Astrocyte of the hippocampus (primary cell): Measurements from ENCODE around the gene PREX1.
A peak's percentile ranks its signal among the peaks of the same experiment; 100 is the strongest.

Source experiments
- DNase-seq: peaks from one replicate; pipeline ENCODE4 v3.0.0; 2011; ENCODE audit warnings: low read depth, low spot score

PREX1 gene

DNA sequence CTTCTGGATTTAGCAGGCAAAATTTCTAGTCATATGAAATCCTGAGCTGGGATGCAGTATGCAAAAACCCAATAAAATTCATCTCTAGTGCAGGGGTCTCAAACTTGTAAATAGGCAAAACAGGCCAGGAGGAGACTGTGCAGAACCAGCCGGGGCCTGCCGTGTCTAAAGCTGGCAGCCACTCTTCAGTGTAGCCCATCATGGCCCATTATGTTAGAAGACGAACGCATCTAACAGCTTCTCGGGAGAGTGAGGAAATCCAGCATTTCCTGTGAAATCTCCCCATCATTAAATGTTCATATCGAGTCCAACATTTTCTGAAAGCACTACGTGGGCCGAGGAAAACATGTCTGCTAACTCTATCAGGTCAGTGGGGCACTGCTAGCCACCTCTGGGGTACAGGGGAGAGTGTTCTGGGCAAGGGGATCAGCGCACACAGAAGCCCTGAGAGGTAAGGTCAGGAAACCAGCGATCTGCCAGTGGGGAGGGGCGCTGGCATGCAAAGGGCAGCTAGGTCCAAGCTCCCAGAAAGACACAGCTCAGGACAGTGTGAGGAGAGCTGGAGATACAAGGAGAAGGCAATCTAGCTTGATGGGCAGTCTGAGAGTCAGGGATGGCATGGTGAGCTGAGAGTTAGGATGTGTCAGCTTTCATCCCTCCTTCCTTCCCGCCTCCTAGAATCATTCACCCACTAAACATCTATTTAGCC lies 144.2 kb downstream of the PREX1 start:
- no peak for DNase-seq

DNA sequence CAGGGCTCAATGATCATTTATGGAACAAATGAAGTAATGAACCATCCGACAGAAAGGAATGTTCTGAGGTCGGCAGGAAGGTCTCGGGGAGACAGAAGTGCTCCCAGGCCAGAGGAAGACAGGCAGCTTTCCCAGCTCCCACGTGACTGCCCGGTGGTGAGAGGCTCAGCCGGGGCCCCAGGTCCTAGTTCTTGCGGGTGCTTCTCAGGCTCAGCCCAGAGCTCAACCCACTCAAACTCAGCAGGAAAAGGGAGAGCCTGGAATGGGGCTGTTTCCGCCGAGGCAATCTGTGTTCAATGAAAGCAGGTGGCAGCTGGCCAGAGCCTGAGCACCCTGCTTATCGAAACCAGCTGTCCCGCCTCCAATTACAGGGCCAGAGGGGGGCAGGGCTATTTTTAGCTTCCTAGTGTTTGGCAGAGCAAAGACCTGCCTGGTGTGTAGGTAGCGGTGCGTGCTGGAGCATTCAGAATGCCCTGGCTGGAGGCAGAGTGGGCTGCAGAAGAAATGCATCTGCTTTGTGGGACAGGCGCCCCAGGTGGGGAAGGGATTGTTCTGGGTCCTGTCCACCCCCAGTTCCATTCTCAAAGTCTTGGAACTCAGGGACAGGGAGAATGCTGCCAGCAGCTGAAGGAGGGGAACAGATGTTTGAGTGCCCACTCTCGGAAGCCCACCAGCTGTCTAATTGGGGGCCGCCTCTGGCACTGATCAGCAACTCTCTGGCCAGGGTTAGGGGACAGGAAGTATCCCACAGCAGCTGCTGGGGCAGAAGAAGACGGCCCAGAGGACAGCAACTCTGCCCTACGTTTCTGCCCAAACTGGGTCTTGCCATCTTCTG lies 145.1 kb downstream of the PREX1 start:
- DNase-seq: peak; percentile 91

DNA sequence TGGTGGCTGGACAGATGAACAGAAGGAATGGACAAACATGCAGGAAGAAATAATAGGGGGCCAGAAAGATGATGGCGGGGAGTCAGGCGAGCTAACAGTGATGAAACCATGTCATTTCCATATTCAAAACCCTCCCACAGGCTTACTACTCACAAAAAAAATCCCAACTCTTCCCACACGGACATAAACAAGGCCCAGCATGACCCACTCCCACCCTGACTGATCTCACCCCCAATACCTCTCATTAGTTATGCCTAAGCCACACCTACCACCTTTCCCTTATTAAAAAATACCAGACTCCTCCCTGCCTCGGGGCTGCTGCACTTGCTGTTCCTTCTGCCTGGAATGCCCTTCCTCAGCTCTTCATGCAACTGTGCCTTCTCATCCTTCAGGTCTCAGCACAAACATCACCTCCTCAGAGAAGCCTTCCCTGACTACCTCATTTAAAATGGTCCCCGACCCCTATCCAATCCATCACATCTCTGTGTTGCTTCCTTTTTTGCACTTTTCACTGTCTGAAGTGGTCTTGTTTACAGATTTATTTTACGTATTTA lies 145.8 kb downstream of the PREX1 start:
- no peak for DNase-seq

DNA sequence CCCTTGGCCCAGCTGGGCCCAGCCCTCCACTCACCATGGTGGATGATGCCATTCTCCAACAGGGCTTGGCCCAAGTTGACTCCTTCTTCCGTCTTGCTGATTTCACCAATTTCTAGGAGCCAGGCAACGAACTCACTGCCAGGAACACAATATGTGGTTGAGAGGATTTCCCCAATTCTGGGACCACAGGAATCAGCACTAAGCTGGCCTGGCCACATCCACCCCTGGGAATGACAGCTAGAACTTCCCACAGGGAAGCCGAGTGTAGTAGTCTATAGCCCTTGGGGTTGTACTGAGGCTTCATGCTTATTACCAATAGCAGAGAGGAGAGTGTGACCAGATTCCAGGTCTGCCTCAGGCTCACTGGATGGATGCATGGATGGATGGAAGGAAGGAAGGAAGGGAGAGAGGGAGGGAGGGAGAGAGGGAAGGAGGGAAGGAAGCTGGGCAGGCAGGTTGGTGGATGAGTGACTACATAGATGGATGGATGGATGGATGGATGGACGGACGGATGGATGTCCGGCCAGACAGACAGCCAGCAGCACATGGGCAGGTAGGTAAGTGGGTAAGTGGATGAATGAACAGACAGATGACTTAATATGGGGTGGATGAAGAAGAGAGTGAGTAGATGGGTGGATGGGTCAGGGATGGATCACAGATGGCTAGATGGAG lies 146.5 kb downstream of the PREX1 start:
- DNase-seq: peak; percentile 63

DNA sequence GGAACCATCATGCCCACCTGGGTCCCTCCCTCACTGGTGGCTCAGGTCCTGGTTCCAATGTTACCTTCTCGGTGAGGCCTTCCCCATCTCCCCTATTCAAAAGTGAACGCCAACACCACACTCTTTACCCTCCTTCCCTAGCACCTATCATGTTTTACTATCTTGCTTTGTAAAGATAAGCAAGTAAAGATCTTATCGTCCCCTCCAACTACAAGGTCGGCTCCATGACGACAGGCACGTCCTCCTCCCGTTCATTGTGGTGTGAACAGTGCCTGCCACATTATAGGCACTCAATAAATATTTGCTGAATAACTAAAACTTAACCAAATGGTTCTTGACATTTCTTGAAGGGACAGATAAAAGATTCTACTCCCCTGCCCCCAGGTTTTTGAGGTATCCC lies 147.1 kb downstream of the PREX1 start:
- DNase-seq: no peak

DNA sequence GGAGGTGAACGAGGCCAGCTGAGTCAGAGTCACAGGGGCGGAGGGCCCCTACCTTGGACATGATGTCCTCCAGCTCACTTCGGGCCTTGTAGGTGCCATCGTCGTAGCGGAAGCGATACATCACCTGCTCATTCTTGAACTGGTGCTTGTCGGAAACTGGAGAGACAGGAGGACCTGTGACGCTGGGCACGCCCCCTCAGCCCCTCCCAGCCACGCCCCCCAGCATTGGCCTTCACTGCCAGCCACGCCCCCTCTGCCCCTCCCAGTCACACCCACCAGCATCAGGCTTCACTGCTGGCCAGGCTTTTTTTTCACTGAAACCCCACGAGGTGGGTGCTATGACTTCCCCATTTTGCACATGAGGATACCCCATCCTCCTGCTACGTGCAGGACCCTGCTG lies 148.2 kb downstream of the PREX1 start:
- DNase-seq: no peak

DNA sequence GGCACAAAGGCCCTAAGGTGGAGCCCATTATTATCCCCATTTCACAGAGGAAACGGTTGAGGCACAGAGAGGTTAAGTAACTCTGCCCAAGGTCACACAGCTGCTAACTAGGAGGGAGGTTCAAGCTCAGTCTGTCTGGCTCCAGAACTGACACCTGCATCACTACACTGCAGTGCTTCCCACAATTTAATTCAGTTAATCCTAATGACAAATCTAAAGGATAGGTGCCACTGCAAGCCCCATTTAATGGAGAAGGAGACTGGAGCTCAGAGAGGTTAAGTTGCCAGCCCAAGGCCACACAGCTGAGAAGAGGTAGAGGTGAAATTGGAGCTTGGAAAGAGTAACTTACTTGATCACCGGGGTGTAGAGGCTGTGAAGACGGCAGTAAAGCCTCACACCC lies 148.8 kb downstream of the PREX1 start:
- DNase-seq: no peak

DNA sequence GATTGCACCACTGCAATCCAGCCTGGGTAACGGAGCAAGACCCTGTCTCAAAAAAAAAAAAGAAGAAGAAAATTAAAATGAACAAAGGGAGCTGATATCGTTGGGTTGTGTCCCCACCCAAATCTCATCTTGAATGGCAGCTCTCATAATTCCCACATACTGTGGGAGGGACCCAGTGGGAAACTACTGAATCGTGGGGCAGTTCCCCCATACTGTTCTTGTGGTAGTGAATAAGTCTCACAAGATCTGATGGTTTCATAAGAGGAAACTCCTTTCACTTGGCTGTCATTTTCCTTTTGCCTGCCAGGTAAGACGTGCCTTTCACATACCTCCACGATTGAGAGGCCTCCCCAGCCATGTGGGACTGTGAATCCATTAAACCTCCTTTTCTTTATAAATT lies 149.4 kb downstream of the PREX1 start:
- no peak for DNase-seq

DNA sequence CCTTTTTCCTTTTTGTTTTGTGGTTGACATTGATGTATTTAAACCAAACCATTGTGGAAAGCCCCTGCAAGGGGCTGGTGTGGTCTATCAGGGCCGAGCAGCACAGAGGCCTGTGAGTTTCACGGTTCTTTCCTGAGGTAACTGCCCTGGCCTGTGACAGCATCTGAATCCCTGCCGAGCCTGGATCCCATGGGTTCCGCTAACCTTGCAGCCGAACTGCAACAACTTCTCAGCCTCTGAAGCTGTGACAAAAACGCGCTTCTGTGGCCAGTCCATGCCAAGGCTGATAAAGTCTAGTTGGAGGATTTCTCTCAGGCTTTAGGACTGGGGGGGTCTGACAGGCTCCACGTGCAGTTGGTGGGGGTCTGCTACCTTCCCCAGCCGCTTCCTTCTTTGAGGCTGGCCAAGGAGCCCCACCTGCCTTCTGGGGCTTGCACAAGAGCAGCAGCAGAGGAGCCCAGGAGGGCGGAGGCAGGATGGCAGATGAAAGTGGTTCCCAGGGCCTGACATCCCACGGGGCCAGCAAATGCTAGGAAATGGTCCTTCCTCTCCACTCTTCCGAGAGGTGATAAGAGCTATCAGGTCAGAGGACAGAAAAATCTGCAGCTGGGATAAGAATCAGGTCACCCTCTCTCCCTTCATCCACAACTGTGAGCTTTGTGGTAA lies 150.9 kb downstream of the PREX1 start:
- DNase-seq: no peak

DNA sequence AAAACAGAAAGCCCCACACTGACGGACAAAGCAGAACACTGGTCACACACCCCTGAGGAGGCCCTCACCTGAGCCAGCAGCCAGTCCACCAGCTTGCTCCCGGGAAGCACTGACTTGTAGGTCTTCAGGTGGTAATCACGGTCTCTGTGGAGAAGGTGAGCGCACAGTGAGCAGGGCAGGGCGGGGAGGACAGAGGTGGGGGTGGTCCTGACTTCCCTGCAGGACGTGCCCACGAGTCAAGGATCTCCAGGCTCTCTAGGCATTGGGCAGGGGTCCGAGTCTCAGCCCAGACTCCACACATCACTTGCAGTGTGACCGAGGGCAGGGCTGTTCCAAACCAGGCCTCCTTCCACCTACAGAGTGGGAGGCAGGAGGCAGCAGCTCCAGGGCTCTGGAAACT lies 151.7 kb downstream of the PREX1 start:
- DNase-seq: no peak

DNA sequence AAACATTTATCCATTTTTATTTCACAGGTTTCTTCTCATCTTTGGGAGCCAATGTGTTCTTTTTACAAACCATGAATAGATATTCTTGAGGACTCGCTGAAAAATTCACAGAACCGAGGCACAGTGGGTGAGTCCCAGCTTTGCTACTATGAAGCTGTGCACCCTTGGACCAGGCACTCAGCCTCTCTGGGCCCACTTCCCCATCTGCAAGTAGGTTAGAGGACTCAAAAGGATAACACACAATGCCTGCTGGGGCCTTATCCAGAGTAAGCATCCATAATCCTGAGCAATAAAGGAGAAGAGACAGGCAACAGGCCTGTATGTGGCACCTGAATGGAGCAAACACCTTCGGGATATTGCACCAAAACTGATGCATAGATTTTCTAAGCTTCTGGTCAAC lies 153.3 kb downstream of the PREX1 start:
- no peak for DNase-seq

DNA sequence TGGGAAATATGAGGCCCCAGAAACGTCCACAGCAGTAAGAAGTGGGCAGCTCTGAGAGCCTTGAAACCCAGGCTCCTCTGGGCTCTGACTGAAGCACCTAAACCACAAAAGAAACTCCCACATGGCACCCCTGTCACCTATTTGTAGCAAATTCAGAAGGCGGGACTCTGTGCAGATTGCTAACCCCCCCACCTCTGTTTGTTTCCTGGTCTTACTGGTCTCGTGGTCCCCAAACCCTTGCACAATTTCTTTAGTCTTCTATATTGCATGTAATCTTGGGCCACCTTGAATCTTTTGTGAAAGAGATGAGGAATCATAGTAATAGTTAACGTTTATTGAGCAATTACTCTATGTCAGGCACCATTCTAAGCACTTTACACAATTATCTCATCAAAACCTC lies 154.3 kb downstream of the PREX1 start:
- DNase-seq: no peak

DNA sequence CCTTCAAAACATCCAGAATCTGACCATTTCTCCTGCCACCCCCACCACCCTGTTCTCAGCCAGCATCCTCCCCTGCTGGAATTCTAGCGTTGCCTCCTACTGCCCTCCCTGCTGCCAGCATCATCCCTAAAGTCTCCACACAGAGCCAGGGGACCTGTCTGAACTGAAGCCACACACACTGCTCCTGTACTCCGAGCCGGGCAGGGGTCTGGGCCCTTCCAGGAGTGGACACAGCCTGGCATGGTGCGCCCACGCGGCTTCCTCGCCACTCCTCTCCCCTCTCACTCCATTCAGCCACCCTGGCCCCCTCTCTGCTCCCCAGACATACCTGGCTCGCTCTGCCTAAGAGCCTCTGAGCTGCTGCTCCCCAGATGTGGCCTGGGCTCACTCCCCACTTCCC lies 155.5 kb downstream of the PREX1 start:
- DNase-seq: no peak

DNA sequence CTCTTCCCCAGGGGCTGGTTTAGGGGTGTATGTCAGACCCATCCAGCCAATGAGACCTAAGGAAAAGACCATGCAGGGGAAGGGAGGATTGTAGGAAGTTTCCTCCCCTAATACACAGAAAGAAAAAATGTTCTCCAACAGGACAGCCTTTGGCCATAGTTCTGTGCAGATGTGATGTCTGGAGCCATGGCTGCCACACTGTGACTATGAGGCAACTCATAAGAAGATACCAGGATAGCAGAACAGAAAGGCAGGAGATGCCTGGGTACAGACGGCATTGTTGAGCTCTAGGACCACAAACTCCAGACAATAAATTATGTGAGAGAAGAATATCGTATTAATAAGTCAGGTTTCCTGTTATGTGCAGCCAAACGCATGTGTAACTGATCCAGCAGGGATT lies 156.7 kb downstream of the PREX1 start:
- DNase-seq: no peak

DNA sequence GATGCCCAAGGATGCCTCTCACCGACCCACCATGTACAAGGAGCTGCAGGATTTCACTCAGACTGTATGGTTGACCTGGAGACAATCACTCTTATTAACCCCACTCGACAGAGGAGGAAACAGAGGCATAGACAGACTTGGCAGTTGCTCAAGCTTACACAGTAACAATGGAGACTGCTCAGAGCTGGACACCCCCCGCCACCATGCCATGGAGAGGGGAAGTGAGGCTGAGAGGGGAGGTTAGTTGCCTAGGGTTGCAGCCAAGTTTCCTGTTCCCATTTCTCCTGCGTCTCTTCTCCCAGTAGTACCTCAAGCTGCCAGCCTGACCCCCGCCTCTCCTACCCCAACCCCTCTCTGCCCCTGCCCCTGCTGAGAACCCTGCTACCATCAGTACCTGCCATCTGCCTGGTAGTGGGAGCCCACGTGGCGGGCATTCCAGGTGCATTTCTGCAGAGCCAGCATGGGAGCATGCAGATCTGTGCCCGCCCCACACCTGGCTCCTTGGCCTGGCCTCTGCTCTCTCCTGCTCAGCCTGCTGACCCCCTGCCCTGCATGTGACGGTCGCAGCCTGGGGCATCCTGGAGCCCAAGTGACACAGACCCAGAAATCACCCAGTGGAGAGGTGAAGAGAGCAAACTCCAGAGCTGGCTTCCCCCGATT lies 157.7 kb downstream of the PREX1 start:
- DNase-seq: no peak

DNA sequence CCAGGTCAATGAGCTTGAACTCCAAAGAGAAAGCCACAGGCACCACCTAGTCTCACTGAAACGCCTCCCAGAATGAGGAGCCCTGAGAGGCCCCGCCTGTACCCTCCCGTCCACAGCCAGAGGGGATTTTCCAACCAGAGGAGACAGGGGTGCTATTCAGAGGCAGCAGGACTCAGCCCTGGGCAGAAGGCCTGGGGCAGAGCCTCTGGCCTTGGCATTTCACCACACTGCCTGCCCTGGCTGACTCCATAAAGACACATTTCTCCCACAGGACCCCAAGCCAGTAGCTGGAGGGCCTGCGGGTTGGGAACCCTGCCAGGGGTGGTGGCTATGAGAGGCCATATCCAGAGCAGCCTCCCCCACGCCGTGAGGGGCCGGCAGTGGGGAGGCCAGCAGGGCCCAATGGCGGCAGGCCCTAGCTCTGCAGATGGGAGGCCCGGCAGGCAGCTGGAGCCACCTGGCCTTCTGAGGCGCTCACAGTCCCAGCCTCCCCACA lies 159.3 kb downstream of the PREX1 start:
- peak; percentile 61 for DNase-seq

DNA sequence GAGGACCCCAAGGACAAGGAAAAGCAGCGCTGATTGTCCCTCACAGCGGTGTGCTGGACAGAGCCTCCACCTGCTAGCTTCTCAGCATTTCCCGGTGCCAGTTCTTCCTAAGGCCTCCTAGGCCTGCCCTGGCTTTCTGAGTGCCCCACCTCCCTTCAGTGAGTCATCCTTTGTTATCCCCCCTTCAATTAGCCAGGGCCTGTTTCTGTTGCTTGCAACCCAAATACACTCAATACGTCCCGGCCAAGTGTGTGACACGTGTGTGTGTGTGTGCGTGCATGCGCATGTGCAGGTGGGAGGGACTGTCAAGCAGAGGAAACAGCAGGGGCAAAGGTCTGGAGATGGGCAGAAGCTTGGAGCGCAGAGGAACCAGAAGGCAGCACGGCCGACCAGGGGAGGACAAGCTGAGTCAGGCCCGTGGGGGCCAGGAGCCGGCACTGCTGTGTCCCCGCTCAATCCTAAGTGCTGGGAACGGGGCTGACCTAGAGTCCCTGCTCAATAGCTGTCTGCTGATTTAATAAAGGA lies 159.8 kb downstream of the PREX1 start:
- DNase-seq: peak; percentile 72

DNA sequence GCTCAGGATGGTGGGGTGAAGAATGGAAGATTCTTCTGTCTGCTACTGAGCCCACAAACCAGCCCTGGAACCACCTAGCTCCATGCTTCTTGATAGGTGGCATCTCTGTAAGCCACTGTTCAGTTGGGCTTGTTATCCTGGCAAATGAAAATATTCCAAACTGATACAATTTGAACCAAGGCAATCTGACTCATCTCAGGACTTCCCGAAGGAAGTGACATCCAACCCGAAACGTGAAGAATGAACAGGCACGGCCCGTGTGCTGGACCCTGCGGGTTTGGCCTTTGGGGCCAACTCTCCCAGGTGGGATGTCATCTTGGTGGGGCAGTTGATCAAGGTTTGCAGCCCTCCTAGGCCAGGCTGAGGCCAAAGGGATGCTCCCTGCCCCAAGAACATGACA lies 160.3 kb downstream of the PREX1 start:
- DNase-seq: no peak

DNA sequence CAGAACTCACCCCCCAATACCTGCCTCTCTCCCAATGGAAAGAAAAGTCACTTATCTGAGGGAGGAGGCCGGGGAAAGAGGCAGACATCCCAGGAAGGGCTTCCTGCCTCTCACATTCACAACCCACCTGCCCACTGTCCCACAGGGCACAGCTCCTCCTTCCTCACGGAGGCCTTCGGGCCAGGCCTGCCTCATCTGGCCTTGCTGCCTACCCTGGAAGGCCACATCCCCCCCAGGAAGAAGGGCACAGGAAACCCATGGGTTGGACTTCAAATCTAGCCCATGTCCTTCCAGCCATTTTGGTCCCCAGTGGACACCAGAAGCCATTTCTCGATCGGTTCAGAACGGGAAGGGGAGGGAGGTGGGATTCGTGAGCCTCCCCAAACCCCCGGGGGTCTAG lies 162.0 kb downstream of the PREX1 start:
- DNase-seq: no peak

DNA sequence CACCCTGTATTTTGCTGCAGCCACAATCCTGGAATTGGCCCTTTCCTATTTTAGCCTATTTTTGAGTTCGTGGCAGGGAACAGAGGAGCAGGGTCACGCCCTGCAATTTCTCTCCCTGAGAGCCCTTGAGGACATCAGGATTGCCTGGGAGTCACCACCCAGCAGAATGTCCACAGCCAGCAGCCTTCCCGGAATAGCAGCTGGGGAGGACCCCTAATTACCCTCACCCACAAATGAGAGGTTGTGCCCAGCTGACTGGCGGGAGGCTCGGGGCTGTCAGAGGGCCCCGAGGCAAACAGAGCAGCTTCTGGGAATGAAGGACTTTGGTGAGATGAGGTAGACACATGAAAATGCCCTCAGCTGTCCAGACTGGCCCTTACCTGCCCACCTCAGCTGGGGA lies 165.1 kb downstream of the PREX1 start:
- DNase-seq: no peak
